GM19239 (cell line): Measurements from ENCODE around the gene C11orf68.
A peak's percentile ranks its signal among the peaks of the same experiment; 100 is the strongest.
"Not testable (repeated sequence)": the region's sequence is repeated elsewhere in the genome, so short reads cannot be mapped to it uniquely, and the experiment has no call there.

Source experiments
- DNase-seq: peaks from one replicate; pipeline ENCODE4 v3.0.0; 2011; ENCODE audit warnings: low spot score; ENCODE audit not compliant: insufficient read length
- FAIRE-seq: peaks from 2 replicates; lab custom pipeline; 2011; peaks lifted over from hg19 to GRCh38; lab: Jason Lieb, UNC

The C11orf68 gene

GRCh38 chr11:65892661-65893317 lies 26.1 kb downstream of the C11orf68 start:
- FAIRE-seq (no peak), DNase-seq (no peak)

GRCh38 chr11:65892137-65892540 lies 26.7 kb downstream of the C11orf68 start:
- not testable (repeated sequence) for DNase-seq
- peak; percentile 21 for FAIRE-seq

GRCh38 chr11:65891219-65892136 lies 27.4 kb downstream of the C11orf68 start:
- FAIRE-seq = no peak

DNA sequence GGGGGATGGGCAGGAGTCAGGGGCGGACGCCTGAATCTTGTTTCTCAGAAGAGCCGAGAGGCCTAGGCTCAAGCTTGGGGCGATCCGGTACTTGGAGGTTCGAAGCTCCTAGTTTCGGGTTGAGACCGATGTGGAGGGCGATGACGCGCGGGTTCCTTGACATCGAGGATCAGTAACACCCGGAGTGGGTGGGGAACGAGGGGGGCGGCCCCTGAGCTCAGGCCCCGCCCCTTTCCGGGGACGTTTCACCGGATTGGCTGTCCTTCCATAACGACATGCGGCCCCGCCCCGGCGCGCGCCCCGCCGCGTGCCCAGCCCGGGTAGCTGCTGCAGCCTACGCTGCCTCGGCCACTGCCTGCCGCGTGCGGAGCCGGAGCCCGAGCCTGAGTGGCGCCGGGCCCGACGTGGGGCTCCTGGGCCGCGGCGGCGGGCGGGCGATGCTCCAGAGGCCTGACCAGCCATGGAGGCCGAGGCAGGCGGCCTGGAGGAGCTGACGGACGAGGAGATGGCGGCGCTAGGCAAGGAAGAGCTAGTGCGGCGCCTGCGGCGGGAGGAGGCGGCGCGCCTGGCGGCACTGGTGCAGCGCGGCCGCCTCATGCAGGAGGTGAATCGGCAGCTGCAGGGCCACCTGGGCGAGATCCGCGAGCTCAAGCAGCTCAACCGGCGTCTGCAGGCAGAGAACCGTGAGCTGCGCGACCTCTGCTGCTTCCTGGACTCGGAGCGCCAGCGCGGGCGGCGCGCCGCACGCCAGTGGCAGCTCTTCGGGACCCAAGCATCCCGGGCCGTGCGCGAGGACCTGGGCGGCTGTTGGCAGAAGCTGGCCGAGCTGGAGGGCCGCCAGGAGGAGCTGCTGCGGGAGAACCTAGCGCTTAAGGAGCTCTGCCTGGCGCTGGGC lies 28.3 kb downstream of the C11orf68 start, which contains the start of gene CCDC85B:
CCDC85B (plus strand) TSS at position 350 of the 895 bp plus-strand sequence; CDS start at position 461, 111 bp downstream.
- DNase-seq = peak; percentile 78
- peak; percentile 86 for FAIRE-seq

More at GRCh38 chr11:65891219-65892136, 27.4 kb downstream of the C11orf68 start:
- DNase-seq = no peak

- DNase-seq (peak; percentile 95), FAIRE-seq (peak; percentile 85)
Measured at GRCh38 chr11:65888163-65888814, 30.6 kb downstream of the C11orf68 start, which contains the start of gene FIBP. Gene FIBP (minus strand): TSS chr11:65888471. CDS start chr11:65888418, 53 bp downstream.

DNA sequence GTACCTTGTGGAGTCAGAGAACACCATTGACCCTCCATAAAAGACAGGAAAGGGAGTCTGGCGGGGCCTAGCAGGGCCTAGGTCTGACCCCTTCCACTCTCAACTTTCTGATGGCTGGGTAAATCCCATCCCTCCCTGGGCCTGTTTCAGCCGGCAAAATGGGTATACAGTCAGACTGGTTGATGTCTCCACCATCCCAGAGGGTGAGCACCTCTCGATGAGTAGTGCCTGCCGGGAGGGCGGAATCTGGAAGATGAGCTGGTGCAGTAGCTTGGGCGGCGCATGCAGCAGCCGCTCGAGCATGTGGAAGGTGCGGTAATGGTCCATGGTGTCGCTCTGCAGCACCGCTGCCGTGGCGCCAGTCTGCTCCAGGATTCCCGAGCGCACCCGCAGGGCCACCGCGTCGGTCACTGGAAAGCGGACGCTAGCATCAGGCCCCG lies 31.1 kb downstream of the C11orf68 start:
- DNase-seq (no peak), FAIRE-seq (no peak)

GRCh38 chr11:65886826-65887722 lies 31.8 kb downstream of the C11orf68 start:
- FAIRE-seq = no peak
- no peak for DNase-seq

DNA sequence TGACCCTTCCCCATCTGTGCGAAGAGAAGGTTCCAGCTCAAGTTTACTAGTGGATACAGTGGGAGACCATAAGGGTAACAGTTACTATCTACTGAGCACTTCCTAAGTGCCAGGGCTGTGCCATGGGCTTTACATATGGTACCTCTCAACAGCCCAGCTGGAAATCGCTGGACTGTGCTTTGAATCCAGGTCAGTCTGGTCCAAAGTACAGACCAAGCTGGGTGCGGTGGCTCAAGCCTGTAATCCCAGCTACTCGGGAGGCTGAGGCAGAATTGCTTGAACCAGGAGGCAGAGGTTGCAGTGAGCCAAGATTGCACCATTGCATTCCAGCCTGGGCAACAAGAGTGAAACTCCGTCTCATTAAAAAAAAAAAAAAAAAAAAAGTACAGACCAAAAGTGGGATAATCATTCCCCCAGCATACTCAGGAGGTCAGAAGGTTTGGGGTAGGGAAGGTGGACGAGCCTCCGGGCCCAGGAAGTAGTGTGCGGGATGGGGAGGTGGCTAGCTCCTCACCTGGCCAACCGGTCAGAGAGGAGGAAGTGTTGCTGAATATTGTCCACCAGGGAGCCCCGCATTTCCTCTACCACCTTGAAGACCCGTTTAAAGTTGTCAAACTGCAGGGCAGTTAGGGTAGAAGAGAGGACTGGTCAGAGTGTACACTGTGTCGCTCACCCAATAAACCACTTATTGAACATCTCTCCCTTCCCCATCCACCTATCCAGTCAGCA lies 32.9 kb downstream of the C11orf68 start:
- DNase-seq = no peak
- no peak for FAIRE-seq

DNA sequence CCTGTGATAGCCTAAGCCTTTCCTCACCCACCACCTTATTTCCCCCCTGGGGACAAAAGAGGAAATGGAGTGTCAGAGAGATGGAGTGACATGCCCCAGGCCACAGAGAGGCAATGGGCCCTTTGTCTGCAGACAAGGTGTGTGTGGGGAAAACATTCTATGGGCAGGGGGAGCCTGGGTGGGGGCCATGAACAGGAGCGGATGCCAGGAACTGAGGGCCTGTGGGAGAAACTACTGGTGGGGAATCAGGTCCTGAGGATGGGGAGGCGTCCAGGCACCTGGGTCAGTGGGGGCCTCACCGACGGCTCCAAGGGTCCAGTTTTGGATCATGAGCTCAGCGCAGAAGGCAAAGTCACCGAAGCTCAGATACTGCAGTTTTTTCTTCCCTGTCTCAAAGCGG lies 33.6 kb downstream of the C11orf68 start:
- FAIRE-seq (no peak), DNase-seq (no peak)

- DNase-seq = peak; percentile 81
- FAIRE-seq = peak; percentile 85
Measured at GRCh38 chr11:65884716-65885092, 34.2 kb downstream of the C11orf68 start.

GRCh38 chr11:65883786-65884715 lies 34.8 kb downstream of the C11orf68 start:
- FAIRE-seq (no peak), DNase-seq (no peak)

- DNase-seq (no peak), FAIRE-seq (no peak)
Measured at GRCh38 chr11:65883058-65883761, 35.7 kb downstream of the C11orf68 start.

GRCh38 chr11:65882120-65883057 lies 36.5 kb downstream of the C11orf68 start:
- FAIRE-seq (no peak), DNase-seq (no peak)

DNA sequence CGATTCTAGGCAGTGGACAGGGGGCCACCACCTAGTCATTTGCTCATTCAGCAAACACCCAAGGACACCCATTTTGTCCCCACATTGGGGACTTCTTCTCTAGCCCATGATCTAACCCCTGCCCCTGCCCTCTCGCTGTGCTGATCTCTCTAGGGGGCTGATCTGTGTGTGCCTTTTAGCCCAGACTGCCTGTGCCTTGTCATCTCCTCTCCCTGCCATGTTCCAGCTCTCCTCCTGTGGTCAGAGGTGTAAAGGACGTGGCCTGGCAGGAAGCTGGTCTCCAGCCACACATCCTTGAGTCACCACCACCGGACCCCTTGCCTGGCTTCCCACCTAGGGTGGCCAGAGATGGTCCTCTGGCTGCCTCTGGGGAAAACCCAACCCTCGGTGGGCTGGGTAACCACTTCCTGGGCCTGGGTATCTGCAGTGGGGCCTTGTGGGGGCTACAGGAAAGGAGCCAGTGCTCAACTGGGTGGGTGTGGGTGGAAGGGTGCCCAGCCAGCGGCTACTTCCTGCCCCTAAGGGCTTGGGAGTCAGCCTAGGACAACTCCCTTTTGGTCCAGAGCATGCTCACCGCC lies 37.9 kb downstream of the C11orf68 start:
- FAIRE-seq = no peak
- no peak for DNase-seq

GRCh38 chr11:65880027-65880426 lies 38.8 kb downstream of the C11orf68 start:
- FAIRE-seq = no peak
- DNase-seq = no peak
